GM10266 (cell line): Measurements from ENCODE around the gene PRPH.

Experiments used
- DNase-seq: peaks from one replicate; pipeline ENCODE4 v3.0.0; 2012; ENCODE audit errors: extremely low spot score
- CTCF ChIP-seq: IDR thresholded peaks from 2 replicates; pipeline ENCODE4 v1.5.1; 2012; ENCODE audit warnings: mild to moderate bottlenecking, low read depth; ENCODE audit not compliant: control insufficient read depth, insufficient read depth; ENCODE audit errors: missing control alignments

Gene PRPH

GRCh38 chr12:49292729-49293055 lies 2.3 kb upstream of the PRPH start:
- no peak for DNase-seq
- TF ChIP-seq CTCF: no peak

GRCh38 chr12:49293056-49293956 lies 1.6 kb upstream of the PRPH start:
- TF ChIP-seq CTCF: no peak
- DNase-seq: peak; percentile 13

- no peak for TF ChIP-seq CTCF
- peak; percentile 13 for DNase-seq
These were observed 702 bp upstream of the PRPH start for GRCh38 chr12:49294086-49294803.

GRCh38 chr12:49294804-49295081 lies 204 bp upstream of the PRPH start:
- DNase-seq: peak; percentile 23
- no peak for TF ChIP-seq CTCF

- peak; percentile 92 for DNase-seq
- TF ChIP-seq CTCF: peak; percentile 81
These were observed 1.3 kb downstream of the PRPH start for GRCh38 chr12:49296034-49296835.

- peak; percentile 25 for TF ChIP-seq CTCF
- DNase-seq: peak; percentile 75
These were observed 2.1 kb downstream of the PRPH start for GRCh38 chr12:49296836-49297694.
